ENCODE measurements around the gene CLRN1. TPM values are rescaled to one million over a fixed set of nuclear protein-coding genes. Genes with fewer than 3 reads are reported as not detected.

CLRN1 gene
- polyA plus RNA-seq, 1 of the 3 experiments (the other 2 are of a cell fraction) = not detected

DNA sequence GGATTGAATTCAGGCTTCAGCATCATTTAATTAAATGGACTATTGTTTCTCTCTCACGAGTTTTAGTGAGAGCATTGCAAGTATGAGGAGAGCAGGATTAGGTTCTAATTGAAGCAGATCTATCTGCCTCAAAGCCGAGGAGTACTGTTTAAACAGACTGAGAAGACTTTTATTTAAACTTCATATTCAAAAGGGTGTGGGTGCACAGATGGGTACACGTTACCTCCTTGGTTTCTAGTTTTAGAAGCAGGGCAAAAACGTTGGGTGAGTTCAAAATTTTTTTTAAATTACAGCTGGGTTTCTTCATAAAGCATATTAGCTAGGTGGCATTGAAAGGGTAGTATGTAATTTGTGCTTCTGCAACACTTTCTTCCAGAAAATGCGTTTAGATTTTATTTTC, 26.5 kb upstream of the CLRN1 start:
- TF ChIP-seq, protein P1, sequence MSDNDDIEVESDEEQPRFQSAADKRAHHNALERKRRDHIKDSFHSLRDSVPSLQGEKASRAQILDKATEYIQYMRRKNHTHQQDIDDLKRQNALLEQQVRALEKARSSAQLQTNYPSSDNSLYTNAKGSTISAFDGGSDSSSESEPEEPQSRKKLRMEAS (IDR thresholded peaks at IDR 0.05; ENCODE audit: low read depth) = no peak
- no peak for TF ChIP-seq ELF1 (IDR thresholded peaks at IDR 0.05)
- no peak for TF ChIP-seq GABPA (IDR thresholded peaks at IDR 0.05; ENCODE audit: low read depth)
- TF ChIP-seq EP300 (IDR thresholded peaks at IDR 0.05; ENCODE audit: borderline replicate concordance in 1 of 2, low read depth in 1 of 2, low read length in 1 of 2) = no peak
- TF ChIP-seq RAD21 (IDR thresholded peaks at IDR 0.05; ENCODE audit: low read length) = no peak
- TF ChIP-seq TAF1 (IDR thresholded peaks at IDR 0.05; ENCODE audit: borderline replicate concordance, low read depth, low read length) = no peak
- no peak for TF ChIP-seq YY1 (IDR thresholded peaks at IDR 0.05; ENCODE audit: low read depth)
- TF ChIP-seq SIN3A (IDR thresholded peaks at IDR 0.05; ENCODE audit: borderline replicate concordance, low read depth, low read length) = no peak
- no peak for TF ChIP-seq SMC3 (IDR thresholded peaks at IDR 0.05; ENCODE audit: low read depth, low read length)
- TF ChIP-seq RFX5 (IDR thresholded peaks at IDR 0.05; ENCODE audit: low read length) = no peak
- TF ChIP-seq, protein P2, sequence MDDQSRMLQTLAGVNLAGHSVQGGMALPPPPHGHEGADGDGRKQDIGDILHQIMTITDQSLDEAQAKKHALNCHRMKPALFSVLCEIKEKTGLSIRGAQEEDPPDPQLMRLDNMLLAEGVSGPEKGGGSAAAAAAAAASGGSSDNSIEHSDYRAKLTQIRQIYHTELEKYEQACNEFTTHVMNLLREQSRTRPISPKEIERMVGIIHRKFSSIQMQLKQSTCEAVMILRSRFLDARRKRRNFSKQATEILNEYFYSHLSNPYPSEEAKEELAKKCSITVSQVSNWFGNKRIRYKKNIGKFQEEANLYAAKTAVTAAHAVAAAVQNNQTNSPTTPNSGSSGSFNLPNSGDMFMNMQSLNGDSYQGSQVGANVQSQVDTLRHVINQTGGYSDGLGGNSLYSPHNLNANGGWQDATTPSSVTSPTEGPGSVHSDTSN (IDR thresholded peaks at IDR 0.05) = no peak
- TF ChIP-seq, protein P3, sequence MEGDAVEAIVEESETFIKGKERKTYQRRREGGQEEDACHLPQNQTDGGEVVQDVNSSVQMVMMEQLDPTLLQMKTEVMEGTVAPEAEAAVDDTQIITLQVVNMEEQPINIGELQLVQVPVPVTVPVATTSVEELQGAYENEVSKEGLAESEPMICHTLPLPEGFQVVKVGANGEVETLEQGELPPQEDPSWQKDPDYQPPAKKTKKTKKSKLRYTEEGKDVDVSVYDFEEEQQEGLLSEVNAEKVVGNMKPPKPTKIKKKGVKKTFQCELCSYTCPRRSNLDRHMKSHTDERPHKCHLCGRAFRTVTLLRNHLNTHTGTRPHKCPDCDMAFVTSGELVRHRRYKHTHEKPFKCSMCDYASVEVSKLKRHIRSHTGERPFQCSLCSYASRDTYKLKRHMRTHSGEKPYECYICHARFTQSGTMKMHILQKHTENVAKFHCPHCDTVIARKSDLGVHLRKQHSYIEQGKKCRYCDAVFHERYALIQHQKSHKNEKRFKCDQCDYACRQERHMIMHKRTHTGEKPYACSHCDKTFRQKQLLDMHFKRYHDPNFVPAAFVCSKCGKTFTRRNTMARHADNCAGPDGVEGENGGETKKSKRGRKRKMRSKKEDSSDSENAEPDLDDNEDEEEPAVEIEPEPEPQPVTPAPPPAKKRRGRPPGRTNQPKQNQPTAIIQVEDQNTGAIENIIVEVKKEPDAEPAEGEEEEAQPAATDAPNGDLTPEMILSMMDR (IDR thresholded peaks at IDR 0.05) = no peak
- TF ChIP-seq TEAD4 (IDR thresholded peaks at IDR 0.05; ENCODE audit: borderline replicate concordance, insufficient read depth) = no peak
- no peak for TF ChIP-seq CHD2 (IDR thresholded peaks at IDR 0.05; ENCODE audit: low read length, partially characterized antibody)
- no peak for TF ChIP-seq NFIC (IDR thresholded peaks at IDR 0.05; ENCODE audit: borderline replicate concordance)
- no peak for TF ChIP-seq FOSL2 (IDR thresholded peaks at IDR 0.05; ENCODE audit: borderline replicate concordance, low read depth)
- TF ChIP-seq TCF12 (IDR thresholded peaks at IDR 0.05) = no peak
- TF ChIP-seq POLR2AphosphoS5 (IDR thresholded peaks at IDR 0.05; ENCODE audit: low read depth, low read length) = no peak
- TF ChIP-seq GATA2 (CRISPR knock-in tag; IDR thresholded peaks at IDR 0.05) = no peak
- Histone ChIP-seq H3K27me3 (ENCODE audit: insufficient read depth) (peaks cover 5% of the 10 kb centered on the region; the same call in 1 of the 2 replicates), H3F3A (replicated peaks; ENCODE audit: insufficient read depth) (no peaks in the 10 kb centered on the region), H3K4me2 (no peak overlapping the region), H3K4me3 (ENCODE audit: low read depth in 2 of 2, low read length in 1 of 2) (no peak overlapping the region), H3K27ac (ENCODE audit: low read depth in 2 of 2, low read length in 1 of 2) (no peak overlapping the region), H3K9ac (no peak overlapping the region), H4K20me1 (ENCODE audit: insufficient read depth) (no peaks in the 10 kb centered on the region), H3K9me2 (no peaks in the 10 kb centered on the region), H3K9me3 (no peaks in the 10 kb centered on the region), H3K36me3 (replicated peaks in 1 of 2; ENCODE audit: control insufficient read depth in 1 of 2, insufficient read depth in 2 of 2, low read length in 1 of 2) (no peaks in the 10 kb centered on the region), H3K79me2 (ENCODE audit: insufficient read depth) (no peaks in the 10 kb centered on the region), H3K4me1 (ENCODE audit: control insufficient read depth in 1 of 2, insufficient read depth in 2 of 2, low read depth in 1 of 2, low read length in 1 of 2) (no peaks in the 10 kb centered on the region), H2AFZ (ENCODE audit: low read depth) (no peak overlapping the region)
- WGBS (ENCODE audit: low lambda C conversion rate) = 5% methylated on average over 5 of the region's 5 CpGs
- ChIA-PET POLR2A (no interaction called here), CTCF (interaction anchor here (1.8 kb wide), 1 partner anchor 146 kb away, joined by 4 read pairs; no protein-coding TSS in a partner anchor)
- no peak for DNase-seq

Measured in SK-N-SH (cell line).